HEK293 (cell line): ENCODE measurements around the gene FBXO45.
"Not testable (repeated sequence)": the region's sequence is repeated elsewhere in the genome, so short reads cannot be mapped to it uniquely, and the experiment has no call there.

Experiments used
- CTCF ChIA-PET: fragments of 350-600 bp; formaldehyde crosslinking; extraction: SDS; loops from one replicate; lab custom pipeline; 2021; ENCODE audit warnings: antibody characterized with exemption; lab: Yijun Ruan, JAX
- POLR2A ChIA-PET: fragments of 300-600 bp; formaldehyde crosslinking; extraction: SDS; loops from one replicate; lab custom pipeline; 2020; ENCODE audit warnings: antibody characterized with exemption, inconsistent platforms; lab: Yijun Ruan, JAX
- H3K27ac ChIP-seq: fragments of 200-500 bp; sonication (Bioruptor generic); 2 replicates; pipeline ENCODE4 v1.5.1; 2014; ENCODE audit warnings: low read depth, low read length, control low read depth, inconsistent platforms; ENCODE audit errors: extremely low read depth
- H3K36me3 ChIP-seq, 2 experiments: fragments of 200-500 bp in 1 of 2; sonication (Bioruptor generic) in 1 of 2; 1 replicate in 1 of 2; 2 replicates in 1 of 2; pipeline ENCODE4 v1.5.1; 2014 to 2017; ENCODE audit warnings: inconsistent platforms in 2 of 2, low read length in 2 of 2; ENCODE audit not compliant: control insufficient read depth in 2 of 2, insufficient read depth in 1 of 2
- H3K4me1 ChIP-seq: fragments of 200-500 bp; sonication (Bioruptor generic); 2 replicates; pipeline ENCODE4 v1.5.1; 2014; ENCODE audit warnings: mild to moderate bottlenecking, low read length, inconsistent platforms; ENCODE audit not compliant: control insufficient read depth, insufficient read depth
- H3K4me3 ChIP-seq: 2 replicates; pipeline ENCODE4 v1.5.1; 2011; ENCODE audit warnings: low read depth, mild to moderate bottlenecking, control low read depth, low read length, moderate library complexity
- H3K9me3 ChIP-seq: fragments of 200-500 bp; sonication (Bioruptor generic); 2 replicates; pipeline ENCODE4 v1.5.1; 2014; ENCODE audit warnings: low read depth, low read length, inconsistent platforms; ENCODE audit not compliant: control insufficient read depth, insufficient read depth
- PRDM2 ChIP-seq: fragments of 450-650 bp; formaldehyde crosslinking; IDR thresholded peaks from 2 replicates; pipeline ENCODE4 v1.5.1; 2016; ENCODE audit warnings: missing biosample characterization, missing genetic modification characterization, borderline replicate concordance
- RBAK ChIP-seq: fragments of 450-650 bp; formaldehyde crosslinking; IDR thresholded peaks from 2 replicates; pipeline ENCODE4 v1.5.1; 2016; ENCODE audit warnings: missing biosample characterization, missing genetic modification characterization
- WT1 ChIP-seq: fragments of 450-650 bp; formaldehyde crosslinking; IDR thresholded peaks from 2 replicates; pipeline ENCODE4 v1.5.1; 2016; ENCODE audit warnings: missing biosample characterization, missing genetic modification characterization
- ZBTB11 ChIP-seq: fragments of 450-650 bp; formaldehyde crosslinking; conservative IDR thresholded peaks from 2 replicates; pipeline ENCODE4 v1.5.1; 2016; ENCODE audit warnings: low read depth, missing biosample characterization, missing genetic modification characterization
- ZBTB8A ChIP-seq: fragments of 450-650 bp; formaldehyde crosslinking; IDR thresholded peaks from 2 replicates; pipeline ENCODE4 v1.5.1; 2016; ENCODE audit warnings: missing biosample characterization, missing genetic modification characterization
- ZNF133 ChIP-seq: fragments of 450-650 bp; formaldehyde crosslinking; IDR thresholded peaks from 2 replicates; pipeline ENCODE4 v1.5.1; 2016; ENCODE audit warnings: missing biosample characterization, missing genetic modification characterization
- ZNF140 ChIP-seq: fragments of 450-650 bp; formaldehyde crosslinking; IDR thresholded peaks from 2 replicates; pipeline ENCODE4 v1.5.1; 2016; ENCODE audit warnings: missing biosample characterization, missing genetic modification characterization
- ZNF366 ChIP-seq: fragments of 450-650 bp; formaldehyde crosslinking; conservative IDR thresholded peaks from 2 replicates; pipeline ENCODE4 v1.5.1; 2016; ENCODE audit warnings: missing biosample characterization, missing genetic modification characterization
- ZNF394 ChIP-seq: fragments of 450-650 bp; formaldehyde crosslinking; IDR thresholded peaks from 2 replicates; pipeline ENCODE4 v1.5.1; 2016; ENCODE audit warnings: missing biosample characterization, missing genetic modification characterization, mild to moderate bottlenecking, moderate library complexity, borderline replicate concordance
- ZNF426 ChIP-seq: fragments of 450-650 bp; formaldehyde crosslinking; IDR thresholded peaks from 2 replicates; pipeline ENCODE4 v1.5.1; 2017; ENCODE audit warnings: missing biosample characterization, missing genetic modification characterization, mild to moderate bottlenecking, inconsistent platforms, moderate library complexity
- ZNF433 ChIP-seq: fragments of 450-650 bp; formaldehyde crosslinking; IDR thresholded peaks from 2 replicates; pipeline ENCODE4 v1.5.1; 2016; ENCODE audit warnings: missing biosample characterization, missing genetic modification characterization, low read depth
- ZNF518A ChIP-seq: fragments of 450-650 bp; formaldehyde crosslinking; conservative IDR thresholded peaks from 2 replicates; pipeline ENCODE4 v1.5.1; 2016; ENCODE audit warnings: low read depth, missing biosample characterization, missing genetic modification characterization
- ZNF600 ChIP-seq: fragments of 450-650 bp; formaldehyde crosslinking; IDR thresholded peaks from 2 replicates; pipeline ENCODE4 v1.5.1; 2016; ENCODE audit warnings: missing biosample characterization, missing genetic modification characterization
- ZNF621 ChIP-seq: fragments of 450-650 bp; formaldehyde crosslinking; IDR thresholded peaks from 2 replicates; pipeline ENCODE4 v1.5.1; 2017; ENCODE audit warnings: missing biosample characterization, missing genetic modification characterization
- ZNF623 ChIP-seq: fragments of 450-650 bp; formaldehyde crosslinking; IDR thresholded peaks from 2 replicates; pipeline ENCODE4 v1.5.1; 2016; ENCODE audit warnings: missing biosample characterization, missing genetic modification characterization
- ZNF624 ChIP-seq: fragments of 450-650 bp; formaldehyde crosslinking; IDR thresholded peaks from 2 replicates; pipeline ENCODE4 v1.5.1; 2017; ENCODE audit warnings: missing biosample characterization, missing genetic modification characterization
- ZNF777 ChIP-seq: fragments of 450-650 bp; formaldehyde crosslinking; IDR thresholded peaks from 2 replicates; pipeline ENCODE4 v1.5.1; 2017; ENCODE audit warnings: missing biosample characterization, missing genetic modification characterization, borderline replicate concordance

Gene FBXO45

GRCh38 chr3:196611761-196612483, 43.5 kb downstream of the FBXO45 start (continued):
- TF ChIP-seq PRDM2 (tag by site-specific recombination) (no peak), ZNF366 (tag by site-specific recombination) (no peak), ZNF624 (no peak), RBAK (no peak), ZNF777 (no peak), ZNF621 (no peak), ZNF600 (tag by site-specific recombination) (no peak), ZNF133 (tag by site-specific recombination) (no peak), WT1 (tag by site-specific recombination) (no peak)
- TF ChIP-seq, all 188 proteins: peak for 0

- H3K4me3 ChIP-seq, POLR2A ChIA-PET, H3K4me1 ChIP-seq, H3K9me3 ChIP-seq, H3K27ac ChIP-seq, CTCF ChIA-PET, H3K36me3 ChIP-seq: not testable (repeated sequence)
- TF ChIP-seq ZNF140 (tag by site-specific recombination) (peak; percentile 26; the same call in 1 of the 2 replicates), ZBTB8A (tag by site-specific recombination) (peak; percentile 50), ZBTB11 (peak; percentile 35; the same call in 1 of the 2 replicates), ZNF518A (peak; percentile 70), ZNF433 (tag by site-specific recombination) (peak; percentile 33; the same call in 1 of the 2 replicates), ZNF394 (tag by site-specific recombination) (peak; percentile 75; the same call in 1 of the 2 replicates), ZNF623 (peak; percentile 49), ZNF426 (tag by site-specific recombination) (peak; percentile 51)
Measured at GRCh38 chr3:196615234-196615633, 46.8 kb downstream of the FBXO45 start.
